Measurements from ENCODE around the gene SLC22A31. TPM values are rescaled to one million over a fixed set of nuclear protein-coding genes. Genes with fewer than 3 reads are reported as not detected.

Gene SLC22A31
- total and polyA plus RNA-seq, 3 experiments from 2014 or later = not detected

DNA sequence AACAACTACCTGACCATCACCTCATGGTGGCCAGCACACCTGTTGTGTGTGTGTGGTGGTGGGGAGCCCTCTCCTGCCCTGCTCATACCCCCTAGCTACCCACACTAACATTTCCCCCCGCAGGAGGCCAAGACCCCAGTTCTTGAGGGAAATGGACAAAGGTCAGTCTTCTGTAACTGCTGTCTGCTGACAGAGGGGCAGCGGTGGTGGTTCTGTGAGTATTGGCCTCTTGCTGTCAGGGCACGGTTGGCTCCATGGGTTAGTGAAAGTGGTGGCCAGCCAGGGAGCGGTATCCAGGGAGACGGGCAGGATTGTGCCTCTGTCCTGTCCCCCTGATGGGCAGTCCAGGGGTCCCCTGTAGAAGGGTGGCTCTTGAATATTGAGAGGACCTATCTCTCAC, 43.3 kb upstream of the SLC22A31 start:
- ChIA-PET POLR2A (interaction anchor here (0.5 kb wide), 1 partner anchor 15 kb away, joined by 4 read pairs; no protein-coding TSS in a partner anchor), CTCF (no interaction called here)
- H3K27me3 ChIP-seq (ENCODE audit: insufficient read depth, low read length, poor library complexity, severe bottlenecking) = no peaks in the 10 kb centered on the region
- peaks cover 10% of the 10 kb centered on the region for H3K4me1 ChIP-seq (ENCODE audit: insufficient read depth, low read length)
- H3K27ac Mint-ChIP-seq = peak overlapping the region in 7 of 8 donors; percentile 27 to 92 (median 81)
- H3K27ac ChIP-seq (ENCODE audit: low read depth, low read length) = no peak overlapping the region
- H3K36me3 ChIP-seq (ENCODE audit: insufficient read depth, low read length) = no peaks in the 10 kb centered on the region
- no peak overlapping the region for H3K4me3 ChIP-seq (ENCODE audit: low read length)
- H3K27me3 Mint-ChIP-seq = peaks cover 0 to 2% of the 10 kb centered on the region in 2 donors
- DNase-seq = no peak
- peaks cover 13 to 36% (median 14%) of the 10 kb centered on the region in 3 donors for H3K4me1 Mint-ChIP-seq
- H3K9me3 ChIP-seq (ENCODE audit: low read length) = no peaks in the 10 kb centered on the region
- H3K9me3 Mint-ChIP-seq = no peaks in the 10 kb centered on the region
- H3K36me3 Mint-ChIP-seq = peaks cover 0 to 3% (median 0%) of the 10 kb centered on the region in 3 donors
- peak overlapping the region in 1 of 7 donors; percentile 45 for H3K4me3 Mint-ChIP-seq

DNA sequence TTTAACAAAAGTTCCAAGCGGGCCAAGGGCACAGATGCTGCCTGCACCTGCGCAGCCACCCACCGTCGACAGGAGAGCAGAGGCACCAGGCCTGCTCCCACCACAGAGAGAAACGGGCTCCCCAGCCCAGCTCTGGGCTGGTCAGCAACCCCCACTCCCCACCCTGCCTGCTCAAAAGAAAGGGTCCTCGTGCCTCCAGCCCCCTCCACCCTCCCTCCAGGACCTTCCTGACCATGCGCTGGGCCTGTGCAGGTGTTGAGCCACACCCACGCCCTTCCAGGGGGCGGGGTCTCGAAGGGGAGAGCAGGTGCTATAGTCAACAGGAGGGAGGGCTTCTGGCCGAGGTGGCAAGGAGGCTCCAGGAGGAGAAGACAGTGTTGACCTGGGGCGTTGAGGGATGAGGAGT, 42.5 kb upstream of the SLC22A31 start:
- Histone ChIP-seq H3K9me3 (ENCODE audit: low read length) (no peaks in the 10 kb centered on the region), H3K4me1 (ENCODE audit: insufficient read depth, low read length) (peaks cover 4% of the 10 kb centered on the region), H3K27me3 (ENCODE audit: insufficient read depth, low read length, poor library complexity, severe bottlenecking) (no peaks in the 10 kb centered on the region), H3K27ac (ENCODE audit: low read depth, low read length) (no peak overlapping the region), H3K36me3 (ENCODE audit: insufficient read depth, low read length) (no peaks in the 10 kb centered on the region), H3K4me3 (ENCODE audit: low read length) (no peak overlapping the region)
- peak overlapping the region; percentile 41 to 96 (median 82) for H3K27ac Mint-ChIP-seq
- CTCF ChIA-PET = no interaction called here
- no peaks in the 10 kb centered on the region for H3K9me3 Mint-ChIP-seq
- peaks cover 13 to 33% (median 14%) of the 10 kb centered on the region in 3 donors for H3K4me1 Mint-ChIP-seq
- peaks cover 0 to 3% (median 0%) of the 10 kb centered on the region in 3 donors for H3K36me3 Mint-ChIP-seq
- H3K27me3 Mint-ChIP-seq = peaks cover 0 to 2% of the 10 kb centered on the region in 2 donors
- no peak for DNase-seq
- POLR2A ChIA-PET = no interaction called here
- H3K4me3 Mint-ChIP-seq = peak overlapping the region in 6 of 7 donors; percentile 3 to 84 (median 37)

DNA sequence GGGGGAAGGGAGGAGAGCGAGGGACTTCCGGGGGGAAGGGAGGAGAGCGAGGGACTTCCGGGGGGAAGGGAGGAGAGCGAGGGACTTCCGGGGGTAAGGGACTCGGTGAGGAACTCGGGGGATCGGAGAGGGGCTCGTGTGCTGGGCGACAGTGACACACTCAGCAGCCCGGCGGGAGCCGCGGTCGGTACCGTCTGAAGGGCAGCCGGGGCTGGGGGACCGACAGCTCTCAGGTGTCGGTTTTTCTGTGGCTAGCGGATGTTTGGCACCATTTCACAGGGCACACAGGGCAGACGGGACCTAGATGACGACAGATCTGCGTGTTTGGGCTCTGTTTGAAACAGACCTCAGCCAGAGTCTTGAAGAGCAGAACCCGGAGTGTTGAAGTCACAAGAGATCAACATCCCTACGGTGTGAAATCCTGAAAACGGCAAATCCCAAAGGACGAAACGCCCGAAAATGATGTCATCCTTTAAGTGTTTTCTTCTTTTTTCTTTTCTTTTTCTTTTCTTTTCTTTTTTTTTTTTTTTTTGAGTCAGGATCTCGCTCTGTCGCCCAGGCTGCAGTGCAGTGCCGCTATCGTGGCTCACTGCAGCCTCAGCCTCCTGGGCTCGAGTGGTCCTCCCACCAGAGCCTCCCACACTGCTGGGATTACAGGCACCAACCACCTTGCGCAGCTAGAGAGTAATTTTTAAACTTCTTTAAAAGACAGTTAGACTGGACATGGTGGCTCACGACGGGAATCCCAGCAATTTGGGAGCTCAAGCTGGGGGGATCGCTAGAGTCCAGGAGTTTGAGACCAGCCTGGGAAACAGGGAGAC, 41.1 kb upstream of the SLC22A31 start:
- CTCF ChIA-PET = interaction anchor here (0.6 to 2.4 kb wide), 5 partner anchors 24 to 779 kb away, joined by 3 to 12 read pairs (median 6); partner anchors contain the start of genes SPG7 and ZNF778
- peak overlapping the region; percentile 99 for H3K27ac ChIP-seq (ENCODE audit: low read depth, low read length)
- Mint-ChIP-seq H3K27ac (peak overlapping the region; percentile 97 to 100 (median 98)), H3K9me3 (no peaks in the 10 kb centered on the region), H3K4me1 (peaks cover 13 to 29% (median 14%) of the 10 kb centered on the region in 3 donors), H3K27me3 (peaks cover 0 to 2% of the 10 kb centered on the region in 2 donors), H3K36me3 (peaks cover 0 to 3% (median 0%) of the 10 kb centered on the region in 3 donors), H3K4me3 (peak overlapping the region; percentile 90 to 99 (median 96))
- POLR2A ChIA-PET = interaction anchor here (0.6 to 1.7 kb wide), 7 partner anchors 24 to 430 kb away, joined by 3 to 5 read pairs (median 4); partner anchors contain the start of genes APRT, CHMP1A, SPATA33 and SPG7
- no peaks in the 10 kb centered on the region for H3K27me3 ChIP-seq (ENCODE audit: insufficient read depth, low read length, poor library complexity, severe bottlenecking)
- H3K36me3 ChIP-seq (ENCODE audit: insufficient read depth, low read length) = no peaks in the 10 kb centered on the region
- peaks cover 4% of the 10 kb centered on the region for H3K4me1 ChIP-seq (ENCODE audit: insufficient read depth, low read length)
- no peaks in the 10 kb centered on the region for H3K9me3 ChIP-seq (ENCODE audit: low read length)
- DNase-seq = peak; percentile 81 to 97 (median 92)
- H3K4me3 ChIP-seq (ENCODE audit: low read length) = peak overlapping the region; percentile 86

DNA sequence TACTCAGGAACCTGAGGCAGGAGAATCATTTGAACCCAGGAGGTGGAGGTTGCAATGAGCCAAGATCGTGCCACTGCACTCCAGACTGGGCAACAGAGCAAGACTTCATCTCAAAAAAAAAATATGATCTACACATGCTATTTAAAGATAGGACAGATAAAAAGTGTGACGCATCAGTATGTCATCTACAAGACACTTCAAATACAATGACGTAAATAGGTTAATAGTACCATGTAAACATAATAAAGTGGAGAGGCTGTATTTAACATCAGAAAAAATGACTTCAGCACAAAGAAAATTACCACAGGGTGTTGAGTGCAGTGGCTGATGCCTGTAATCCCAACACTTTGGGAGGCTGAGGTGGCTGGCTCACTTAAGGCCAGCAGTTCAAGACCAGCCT, 37.4 kb upstream of the SLC22A31 start:
- peaks cover 0 to 2% of the 10 kb centered on the region in 2 donors for H3K27me3 Mint-ChIP-seq
- ChIA-PET CTCF (no interaction called here), POLR2A (no interaction called here)
- H3K4me1 ChIP-seq (ENCODE audit: insufficient read depth, low read length) = peaks cover 4% of the 10 kb centered on the region
- no peak overlapping the region for H3K27ac Mint-ChIP-seq
- no peaks in the 10 kb centered on the region for H3K36me3 ChIP-seq (ENCODE audit: insufficient read depth, low read length)
- H3K9me3 Mint-ChIP-seq = no peaks in the 10 kb centered on the region
- peaks cover 7 to 17% (median 11%) of the 10 kb centered on the region in 3 donors for H3K4me1 Mint-ChIP-seq
- H3K4me3 Mint-ChIP-seq = peak overlapping the region in 1 of 7 donors; percentile 32
- H3K9me3 ChIP-seq (ENCODE audit: low read length) = no peaks in the 10 kb centered on the region
- no peak overlapping the region for H3K27ac ChIP-seq (ENCODE audit: low read depth, low read length)
- H3K36me3 Mint-ChIP-seq = peaks cover 8 to 15% (median 9%) of the 10 kb centered on the region in 3 donors
- no peaks in the 10 kb centered on the region for H3K27me3 ChIP-seq (ENCODE audit: insufficient read depth, low read length, poor library complexity, severe bottlenecking)
- no peak overlapping the region for H3K4me3 ChIP-seq (ENCODE audit: low read length)
- no peak for DNase-seq

DNA sequence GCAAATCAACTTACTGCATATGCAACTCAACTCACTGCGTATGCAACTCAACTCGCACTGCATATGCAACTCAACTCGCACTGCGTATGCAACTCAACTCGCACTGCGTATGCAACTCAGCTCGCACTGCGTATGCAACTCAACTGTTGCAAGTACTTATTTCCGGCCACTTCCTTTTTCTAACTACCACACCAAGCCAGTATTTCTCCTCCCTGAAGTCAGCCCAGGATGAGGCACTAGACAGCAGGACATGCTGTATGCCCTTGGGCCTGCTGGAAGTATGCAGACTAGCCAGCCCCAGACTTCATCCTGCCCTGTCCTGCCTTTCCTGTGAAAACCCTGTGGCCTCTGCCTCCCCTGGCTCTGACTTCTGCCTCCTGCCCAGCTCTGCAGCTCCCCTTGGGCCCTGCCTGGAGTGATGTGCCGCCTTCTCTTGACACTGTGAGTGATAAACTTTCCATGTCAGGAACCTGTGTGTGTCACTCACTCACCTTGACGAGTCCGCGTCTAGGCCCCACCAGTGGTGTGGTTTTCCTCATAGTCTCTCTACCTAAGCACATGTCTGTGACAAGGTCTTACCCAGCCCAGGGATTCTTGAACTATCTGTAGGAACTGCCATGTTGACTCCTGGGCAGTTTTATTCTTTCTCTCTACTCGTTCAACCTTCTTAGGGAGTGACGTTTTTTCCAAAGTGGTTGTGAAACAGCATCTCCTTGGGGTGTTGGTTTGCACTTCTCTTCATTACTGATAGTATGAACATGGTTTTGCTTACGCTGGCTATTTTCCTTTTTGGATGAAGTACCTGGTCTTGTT, 33.5 kb upstream of the SLC22A31 start:
- Histone ChIP-seq H3K36me3 (ENCODE audit: insufficient read depth, low read length) (peaks cover 9% of the 10 kb centered on the region), H3K4me1 (ENCODE audit: insufficient read depth, low read length) (no peaks in the 10 kb centered on the region), H3K4me3 (ENCODE audit: low read length) (no peak overlapping the region), H3K27me3 (ENCODE audit: insufficient read depth, low read length, poor library complexity, severe bottlenecking) (no peaks in the 10 kb centered on the region), H3K27ac (ENCODE audit: low read depth, low read length) (no peak overlapping the region), H3K9me3 (ENCODE audit: low read length) (no peaks in the 10 kb centered on the region)
- H3K27ac Mint-ChIP-seq = peak overlapping the region in 1 of 8 donors; percentile 61
- ChIA-PET CTCF (no interaction called here), POLR2A (no interaction called here)
- no peaks in the 10 kb centered on the region for H3K27me3 Mint-ChIP-seq
- no peak overlapping the region for H3K4me3 Mint-ChIP-seq
- no peaks in the 10 kb centered on the region for H3K4me1 Mint-ChIP-seq
- DNase-seq = no peak
- H3K36me3 Mint-ChIP-seq = peaks cover 12 to 42% (median 24%) of the 10 kb centered on the region in 3 donors
- peaks cover 0 to 4% (median 0%) of the 10 kb centered on the region in 5 donors for H3K9me3 Mint-ChIP-seq

DNA sequence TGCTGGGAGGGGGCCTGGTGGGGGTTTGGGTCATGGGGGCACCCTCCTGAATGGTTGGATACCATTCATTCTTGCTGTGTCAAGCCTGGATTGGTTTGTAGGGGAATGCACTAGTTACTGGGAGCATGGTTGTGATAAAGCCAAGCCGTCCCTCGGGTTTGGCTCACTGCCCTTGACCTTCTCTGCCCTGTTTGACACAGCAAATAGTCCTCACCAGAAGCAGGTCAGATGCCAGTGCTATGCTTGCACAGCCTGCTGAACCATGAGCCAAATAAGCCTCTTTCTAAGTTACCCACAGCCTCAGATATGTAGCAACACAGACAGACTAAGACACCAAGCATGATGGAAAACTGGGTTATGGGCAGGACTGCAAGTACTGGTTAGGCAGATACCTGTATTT, 31.8 kb upstream of the SLC22A31 start:
- H3K27me3 Mint-ChIP-seq = no peaks in the 10 kb centered on the region
- no peak overlapping the region for H3K4me3 Mint-ChIP-seq
- DNase-seq = no peak
- no peaks in the 10 kb centered on the region for H3K27me3 ChIP-seq (ENCODE audit: insufficient read depth, low read length, poor library complexity, severe bottlenecking)
- H3K36me3 ChIP-seq (ENCODE audit: insufficient read depth, low read length) = peaks cover 19% of the 10 kb centered on the region
- H3K9me3 Mint-ChIP-seq = peaks cover 4 to 20% (median 17%) of the 10 kb centered on the region in 5 donors
- H3K4me1 Mint-ChIP-seq = no peaks in the 10 kb centered on the region
- H3K27ac ChIP-seq (ENCODE audit: low read depth, low read length) = no peak overlapping the region
- CTCF ChIA-PET = no interaction called here
- H3K4me1 ChIP-seq (ENCODE audit: insufficient read depth, low read length) = no peaks in the 10 kb centered on the region
- POLR2A ChIA-PET = no interaction called here
- peaks cover 24 to 60% (median 42%) of the 10 kb centered on the region in 3 donors for H3K36me3 Mint-ChIP-seq
- H3K4me3 ChIP-seq (ENCODE audit: low read length) = no peak overlapping the region
- peaks cover 12% of the 10 kb centered on the region for H3K9me3 ChIP-seq (ENCODE audit: low read length)
- no peak overlapping the region for H3K27ac Mint-ChIP-seq

DNA sequence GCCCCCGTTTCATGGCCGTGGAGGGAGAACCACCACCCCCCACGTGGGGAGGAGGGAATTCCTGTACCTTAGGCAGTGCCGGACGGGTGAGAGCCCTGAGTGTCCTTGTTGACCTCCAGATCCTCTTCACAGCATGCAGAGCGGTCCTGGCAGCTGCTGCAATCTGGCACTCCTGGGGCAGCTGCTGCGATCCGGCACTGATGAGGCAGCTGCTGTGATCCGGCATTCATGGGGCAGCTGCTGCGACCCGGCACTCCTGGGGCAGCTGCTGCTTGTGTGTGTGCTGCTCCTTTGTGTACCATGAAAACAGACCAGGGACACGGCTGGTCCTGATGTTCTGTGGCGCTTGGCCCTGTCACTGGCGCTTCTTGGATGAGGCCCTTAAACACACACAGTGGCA, 29.9 kb upstream of the SLC22A31 start:
- H3K4me1 ChIP-seq (ENCODE audit: insufficient read depth, low read length) = no peaks in the 10 kb centered on the region
- peaks cover 15% of the 10 kb centered on the region for H3K9me3 ChIP-seq (ENCODE audit: low read length)
- Mint-ChIP-seq H3K4me3 (no peak overlapping the region), H3K4me1 (peaks cover 0 to 2% (median 0%) of the 10 kb centered on the region in 3 donors), H3K27ac (no peak overlapping the region), H3K9me3 (peaks cover 8 to 33% (median 24%) of the 10 kb centered on the region in 5 donors), H3K27me3 (no peaks in the 10 kb centered on the region), H3K36me3 (peaks cover 37 to 77% (median 55%) of the 10 kb centered on the region in 3 donors)
- H3K4me3 ChIP-seq (ENCODE audit: low read length) = no peak overlapping the region
- no peaks in the 10 kb centered on the region for H3K27me3 ChIP-seq (ENCODE audit: insufficient read depth, low read length, poor library complexity, severe bottlenecking)
- no peak for DNase-seq
- ChIA-PET POLR2A (no interaction called here), CTCF (no interaction called here)
- H3K36me3 ChIP-seq (ENCODE audit: insufficient read depth, low read length) = peaks cover 31% of the 10 kb centered on the region
- H3K27ac ChIP-seq (ENCODE audit: low read depth, low read length) = no peak overlapping the region

Measured in CD8-positive, alpha-beta memory T cell (primary cell).